ENCODE results near the gene NOX1.
A peak's percentile ranks its signal among the peaks of the same experiment; 100 is the strongest.

NOX1 gene

GRCh38 chrX:100874325-100874724, at the start of gene NOX1:
TSS of gene NOX1 (minus strand) at chrX:100874359. CDS start at chrX:100874139, 220 bp downstream.
- DNase-seq (ENCODE audit: low spot score): no peak

- no peak for DNase-seq (ENCODE audit: low spot score)
These were observed 41.4 kb upstream of the NOX1 start for GRCh38 chrX:100915562-100915961.

- DNase-seq (ENCODE audit: low spot score): no peak
These were observed 39.0 kb upstream of the NOX1 start for GRCh38 chrX:100913111-100913510.

- no peak for DNase-seq (ENCODE audit: low spot score)
These were observed 37.6 kb upstream of the NOX1 start for GRCh38 chrX:100911731-100912130.

- DNase-seq (ENCODE audit: low spot score): no peak
These were observed 31.5 kb upstream of the NOX1 start for GRCh38 chrX:100905620-100906019.

- DNase-seq (ENCODE audit: low spot score): no peak
These were observed 30.3 kb upstream of the NOX1 start for GRCh38 chrX:100904433-100904832.

GRCh38 chrX:100895365-100896075, 21.4 kb upstream of the NOX1 start:
- DNase-seq (ENCODE audit: low spot score): peak; percentile 43

- no peak for DNase-seq (ENCODE audit: low spot score)
These were observed 9.5 kb upstream of the NOX1 start for GRCh38 chrX:100883654-100884053.

- DNase-seq (ENCODE audit: low spot score): no peak
These were observed 6.2 kb upstream of the NOX1 start for GRCh38 chrX:100880368-100880767.

GRCh38 chrX:100871594-100872560, 2.3 kb downstream of the NOX1 start:
- no peak for DNase-seq (ENCODE audit: low spot score)

GRCh38 chrX:100870527-100870926, 3.6 kb downstream of the NOX1 start:
- DNase-seq (ENCODE audit: low spot score): no peak

- no peak for DNase-seq (ENCODE audit: low spot score)
These were observed 5.9 kb downstream of the NOX1 start for GRCh38 chrX:100868273-100868672.

- DNase-seq (ENCODE audit: low spot score): no peak
These were observed 9.3 kb downstream of the NOX1 start for GRCh38 chrX:100864657-100865391.

GRCh38 chrX:100863326-100863864, 10.8 kb downstream of the NOX1 start:
- no peak for DNase-seq (ENCODE audit: low spot score)

- DNase-seq (ENCODE audit: low spot score): no peak
These were observed 21.3 kb downstream of the NOX1 start for GRCh38 chrX:100852810-100853209.

- no peak for DNase-seq (ENCODE audit: low spot score)
These were observed 23.8 kb downstream of the NOX1 start for GRCh38 chrX:100850317-100850716.

- DNase-seq (ENCODE audit: low spot score): no peak
These were observed 42.8 kb downstream of the NOX1 start for GRCh38 chrX:100831219-100831946.

- DNase-seq (ENCODE audit: low spot score): no peak
These were observed 43.6 kb downstream of the NOX1 start for GRCh38 chrX:100830547-100830946.

GRCh38 chrX:100830143-100830542, 44.0 kb downstream of the NOX1 start:
- no peak for DNase-seq (ENCODE audit: low spot score)

- DNase-seq (ENCODE audit: low spot score): no peak
These were observed 44.4 kb downstream of the NOX1 start for GRCh38 chrX:100829730-100830129.

Data from D341Med (cell line).